ENCODE measurements around the gene SRGAP3.

The SRGAP3 gene

DNA sequence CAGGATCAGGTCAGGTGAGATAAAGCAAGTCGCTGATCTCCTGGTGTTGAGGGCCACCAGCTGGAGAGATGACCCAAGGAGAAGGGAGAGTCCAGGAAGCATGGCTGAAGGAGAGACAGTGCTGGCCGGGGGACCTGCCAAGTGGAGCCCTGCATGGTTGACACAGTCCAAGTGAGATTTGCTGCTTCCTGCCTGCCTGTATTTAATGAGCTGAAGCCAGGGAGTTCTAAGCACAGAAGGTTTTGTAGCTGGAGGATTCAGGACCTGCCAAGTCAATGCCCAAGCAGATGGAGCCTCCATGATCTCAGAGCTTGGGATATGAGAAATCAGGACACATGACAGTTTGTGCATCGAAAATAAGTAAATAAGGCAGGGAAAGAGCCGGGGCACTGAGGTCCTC, 125.6 kb downstream of the SRGAP3 start:
- Histone ChIP-seq H3K27ac (ENCODE audit: poor library complexity, severe bottlenecking) (no peak overlapping the region), H3K4me3 (ENCODE audit: severe bottlenecking) (no peak overlapping the region), H3K4me1 (ENCODE audit: insufficient read depth, poor library complexity, severe bottlenecking) (no peaks in the 10 kb centered on the region), H3K27me3 (ENCODE audit: insufficient read depth, poor library complexity, severe bottlenecking) (no peaks in the 10 kb centered on the region), H3K9me3 (ENCODE audit: severe bottlenecking) (no peaks in the 10 kb centered on the region), H3K36me3 (ENCODE audit: low read depth) (peaks cover 3% of the 10 kb centered on the region; the same call in 1 of the 2 replicates)
- DNase-seq (ENCODE audit: low spot score) (no peak), ATAC-seq (ENCODE audit: low read depth) (no peak)
- TF ChIP-seq, protein P1, sequence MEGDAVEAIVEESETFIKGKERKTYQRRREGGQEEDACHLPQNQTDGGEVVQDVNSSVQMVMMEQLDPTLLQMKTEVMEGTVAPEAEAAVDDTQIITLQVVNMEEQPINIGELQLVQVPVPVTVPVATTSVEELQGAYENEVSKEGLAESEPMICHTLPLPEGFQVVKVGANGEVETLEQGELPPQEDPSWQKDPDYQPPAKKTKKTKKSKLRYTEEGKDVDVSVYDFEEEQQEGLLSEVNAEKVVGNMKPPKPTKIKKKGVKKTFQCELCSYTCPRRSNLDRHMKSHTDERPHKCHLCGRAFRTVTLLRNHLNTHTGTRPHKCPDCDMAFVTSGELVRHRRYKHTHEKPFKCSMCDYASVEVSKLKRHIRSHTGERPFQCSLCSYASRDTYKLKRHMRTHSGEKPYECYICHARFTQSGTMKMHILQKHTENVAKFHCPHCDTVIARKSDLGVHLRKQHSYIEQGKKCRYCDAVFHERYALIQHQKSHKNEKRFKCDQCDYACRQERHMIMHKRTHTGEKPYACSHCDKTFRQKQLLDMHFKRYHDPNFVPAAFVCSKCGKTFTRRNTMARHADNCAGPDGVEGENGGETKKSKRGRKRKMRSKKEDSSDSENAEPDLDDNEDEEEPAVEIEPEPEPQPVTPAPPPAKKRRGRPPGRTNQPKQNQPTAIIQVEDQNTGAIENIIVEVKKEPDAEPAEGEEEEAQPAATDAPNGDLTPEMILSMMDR (IDR thresholded peaks at IDR 0.05; ENCODE audit: poor library complexity, severe bottlenecking), result no peak

DNA sequence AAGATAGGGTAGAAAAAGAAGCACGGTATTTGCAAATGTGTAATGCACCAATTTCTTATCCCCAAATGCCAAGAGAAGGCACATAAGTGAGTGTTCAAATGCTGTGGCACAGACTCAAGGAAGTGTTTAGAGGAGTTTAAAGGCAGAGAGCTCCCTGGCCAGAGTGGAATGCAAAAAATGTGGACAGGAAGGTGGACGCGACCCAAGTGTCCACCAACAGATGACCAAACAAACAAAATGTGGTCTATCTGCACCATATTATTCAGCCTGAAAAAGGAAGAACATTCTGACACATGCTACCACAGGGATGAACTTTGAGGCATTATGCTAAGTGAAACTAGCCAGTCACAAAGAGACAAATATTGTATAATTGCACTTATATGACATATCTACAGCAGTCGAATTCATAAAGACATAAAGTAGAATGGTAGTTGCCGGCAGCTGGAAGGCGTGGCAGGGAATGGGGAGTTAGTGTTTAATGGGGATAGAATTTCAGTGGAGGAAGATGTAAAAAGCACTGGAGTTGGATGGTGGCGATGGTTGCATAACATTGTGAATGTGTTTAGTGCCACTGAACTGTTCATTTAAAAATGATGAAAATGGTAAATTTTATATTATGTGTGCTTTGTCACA, 126.6 kb downstream of the SRGAP3 start:
- Histone ChIP-seq H3K9me3 (ENCODE audit: severe bottlenecking) (no peaks in the 10 kb centered on the region), H3K27me3 (ENCODE audit: insufficient read depth, poor library complexity, severe bottlenecking) (no peaks in the 10 kb centered on the region), H3K36me3 (ENCODE audit: low read depth) (peaks cover 3% of the 10 kb centered on the region; the same call in 1 of the 2 replicates), H3K4me1 (ENCODE audit: insufficient read depth, poor library complexity, severe bottlenecking) (no peaks in the 10 kb centered on the region), H3K27ac (ENCODE audit: poor library complexity, severe bottlenecking) (no peak overlapping the region), H3K4me3 (ENCODE audit: severe bottlenecking) (no peak overlapping the region)
- DNase-seq (ENCODE audit: low spot score) (no peak), ATAC-seq (ENCODE audit: low read depth) (no peak)
- TF ChIP-seq, protein P1 (IDR thresholded peaks at IDR 0.05; ENCODE audit: poor library complexity, severe bottlenecking), result no peak

DNA sequence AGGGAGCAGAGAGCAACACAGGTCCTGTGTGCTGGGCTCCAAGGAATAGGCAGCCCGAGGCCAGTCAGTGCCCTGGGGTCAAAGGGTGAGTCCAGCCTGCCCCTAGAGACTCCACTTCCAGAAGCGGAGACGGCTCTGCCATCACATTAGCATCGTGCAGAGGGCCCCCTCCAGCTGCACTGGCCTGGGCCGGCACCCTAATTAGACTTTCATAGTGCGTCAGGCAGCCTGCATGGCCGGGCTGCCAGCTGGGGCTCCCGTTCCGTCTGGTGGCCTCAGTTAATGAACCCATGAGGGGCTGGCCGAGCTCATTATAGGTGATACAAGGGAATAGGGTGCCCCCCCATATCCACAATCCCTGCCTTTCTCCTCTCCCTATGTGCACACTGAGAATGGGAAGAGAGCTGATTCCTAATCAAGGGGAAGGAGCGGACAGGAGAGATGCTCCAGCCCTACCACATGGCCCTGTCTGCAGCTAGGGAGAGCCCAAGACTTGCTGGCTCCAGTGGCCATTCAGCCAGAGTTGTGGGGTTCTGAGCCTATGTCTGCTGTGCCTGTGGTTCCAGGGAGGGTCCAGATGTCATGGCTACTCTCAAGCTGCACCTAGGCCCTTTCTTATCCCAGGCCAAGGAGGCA, 128.0 kb downstream of the SRGAP3 start:
- Histone ChIP-seq H3K27me3 (ENCODE audit: insufficient read depth, poor library complexity, severe bottlenecking) (no peaks in the 10 kb centered on the region), H3K4me3 (ENCODE audit: severe bottlenecking) (no peak overlapping the region), H3K27ac (ENCODE audit: poor library complexity, severe bottlenecking) (no peak overlapping the region), H3K9me3 (ENCODE audit: severe bottlenecking) (no peaks in the 10 kb centered on the region), H3K36me3 (ENCODE audit: low read depth) (peaks cover 3% of the 10 kb centered on the region; the same call in 1 of the 2 replicates), H3K4me1 (ENCODE audit: insufficient read depth, poor library complexity, severe bottlenecking) (no peaks in the 10 kb centered on the region)
- ATAC-seq (ENCODE audit: low read depth) (no peak), DNase-seq (ENCODE audit: low spot score) (no peak)
- TF ChIP-seq, protein P1 (IDR thresholded peaks at IDR 0.05; ENCODE audit: poor library complexity, severe bottlenecking), result no peak

DNA sequence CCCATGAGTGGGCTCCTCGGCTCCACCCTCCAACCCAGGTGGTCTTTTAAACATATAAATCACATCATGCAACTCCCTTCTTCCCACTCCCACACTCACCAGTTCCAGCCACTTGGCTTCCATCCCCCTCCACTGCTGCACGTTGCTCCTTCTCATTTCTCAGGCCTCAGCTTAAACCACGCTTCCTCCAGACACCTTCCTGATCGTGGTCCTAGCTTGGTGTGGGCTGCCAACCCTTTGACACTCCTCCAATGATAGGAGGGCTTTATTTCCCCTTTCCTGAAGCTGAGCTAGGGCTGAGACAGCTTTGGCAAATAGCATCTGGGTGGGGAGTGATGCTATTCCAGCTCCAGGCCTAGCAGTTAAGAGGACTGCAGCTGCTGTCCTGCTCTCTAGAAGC, 130.1 kb downstream of the SRGAP3 start:
- peaks cover 3% of the 10 kb centered on the region; the same call in 1 of the 2 replicates for H3K36me3 ChIP-seq (ENCODE audit: low read depth)
- DNase-seq (ENCODE audit: low spot score) (no peak), ATAC-seq (ENCODE audit: low read depth) (no peak)
- H3K9me3 ChIP-seq (ENCODE audit: severe bottlenecking), result no peaks in the 10 kb centered on the region
- H3K27me3 ChIP-seq (ENCODE audit: insufficient read depth, poor library complexity, severe bottlenecking), result no peaks in the 10 kb centered on the region
- H3K4me3 ChIP-seq (ENCODE audit: severe bottlenecking), result no peak overlapping the region
- H3K4me1 ChIP-seq (ENCODE audit: insufficient read depth, poor library complexity, severe bottlenecking), result no peaks in the 10 kb centered on the region
- H3K27ac ChIP-seq (ENCODE audit: poor library complexity, severe bottlenecking), result no peak overlapping the region
- TF ChIP-seq, protein P1 (IDR thresholded peaks at IDR 0.05; ENCODE audit: poor library complexity, severe bottlenecking), result no peak

DNA sequence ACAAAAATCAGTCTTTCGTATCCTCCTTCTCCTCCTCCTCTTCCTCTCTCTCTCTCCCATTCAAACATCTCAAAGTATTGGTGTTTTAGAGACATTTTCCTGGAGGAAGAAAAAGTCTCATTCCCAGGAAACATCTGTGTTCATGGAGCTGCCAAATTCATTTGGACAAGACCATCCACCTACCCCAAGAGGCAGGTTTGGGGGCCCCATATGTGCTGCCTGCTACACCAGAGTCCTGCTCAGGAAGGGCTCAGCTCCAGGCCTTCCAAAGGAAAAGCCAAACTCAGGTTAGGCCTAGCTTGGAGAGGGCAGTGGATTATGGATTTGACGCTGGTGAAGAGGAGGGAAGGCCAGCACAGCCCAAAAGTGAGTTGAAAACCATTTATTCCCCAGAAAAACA, 131.2 kb downstream of the SRGAP3 start:
- Histone ChIP-seq H3K4me1 (ENCODE audit: insufficient read depth, poor library complexity, severe bottlenecking) (no peaks in the 10 kb centered on the region), H3K36me3 (ENCODE audit: low read depth) (peaks cover 3% of the 10 kb centered on the region; the same call in 1 of the 2 replicates), H3K9me3 (ENCODE audit: severe bottlenecking) (no peaks in the 10 kb centered on the region), H3K27ac (ENCODE audit: poor library complexity, severe bottlenecking) (no peak overlapping the region), H3K27me3 (ENCODE audit: insufficient read depth, poor library complexity, severe bottlenecking) (no peaks in the 10 kb centered on the region), H3K4me3 (ENCODE audit: severe bottlenecking) (no peak overlapping the region)
- TF ChIP-seq, protein P1 (IDR thresholded peaks at IDR 0.05; ENCODE audit: poor library complexity, severe bottlenecking), result no peak
- no peak for DNase-seq (ENCODE audit: low spot score)
- ATAC-seq (ENCODE audit: low read depth), result no peak
